HL-60 (cell line): ENCODE results near the gene CYP4V2.

Source experiments
- CTCF ChIP-seq: IDR thresholded peaks from one replicate; pipeline ENCODE4 v1.5.1; 2011; ENCODE audit warnings: low read length, control low read depth, inconsistent platforms; ENCODE audit not compliant: insufficient read depth
- TF ChIP-seq, protein P1 (sequence below): IDR thresholded peaks from 2 replicates; pipeline ENCODE4 v1.6.1; 2012; ENCODE audit warnings: low read depth; ENCODE audit not compliant: insufficient replicate concordance

GRCh38 chr4:186225848-186226247, 34.5 kb downstream of the CYP4V2 start:
- no peak for TF ChIP-seq CTCF
- TF ChIP-seq, protein P1, sequence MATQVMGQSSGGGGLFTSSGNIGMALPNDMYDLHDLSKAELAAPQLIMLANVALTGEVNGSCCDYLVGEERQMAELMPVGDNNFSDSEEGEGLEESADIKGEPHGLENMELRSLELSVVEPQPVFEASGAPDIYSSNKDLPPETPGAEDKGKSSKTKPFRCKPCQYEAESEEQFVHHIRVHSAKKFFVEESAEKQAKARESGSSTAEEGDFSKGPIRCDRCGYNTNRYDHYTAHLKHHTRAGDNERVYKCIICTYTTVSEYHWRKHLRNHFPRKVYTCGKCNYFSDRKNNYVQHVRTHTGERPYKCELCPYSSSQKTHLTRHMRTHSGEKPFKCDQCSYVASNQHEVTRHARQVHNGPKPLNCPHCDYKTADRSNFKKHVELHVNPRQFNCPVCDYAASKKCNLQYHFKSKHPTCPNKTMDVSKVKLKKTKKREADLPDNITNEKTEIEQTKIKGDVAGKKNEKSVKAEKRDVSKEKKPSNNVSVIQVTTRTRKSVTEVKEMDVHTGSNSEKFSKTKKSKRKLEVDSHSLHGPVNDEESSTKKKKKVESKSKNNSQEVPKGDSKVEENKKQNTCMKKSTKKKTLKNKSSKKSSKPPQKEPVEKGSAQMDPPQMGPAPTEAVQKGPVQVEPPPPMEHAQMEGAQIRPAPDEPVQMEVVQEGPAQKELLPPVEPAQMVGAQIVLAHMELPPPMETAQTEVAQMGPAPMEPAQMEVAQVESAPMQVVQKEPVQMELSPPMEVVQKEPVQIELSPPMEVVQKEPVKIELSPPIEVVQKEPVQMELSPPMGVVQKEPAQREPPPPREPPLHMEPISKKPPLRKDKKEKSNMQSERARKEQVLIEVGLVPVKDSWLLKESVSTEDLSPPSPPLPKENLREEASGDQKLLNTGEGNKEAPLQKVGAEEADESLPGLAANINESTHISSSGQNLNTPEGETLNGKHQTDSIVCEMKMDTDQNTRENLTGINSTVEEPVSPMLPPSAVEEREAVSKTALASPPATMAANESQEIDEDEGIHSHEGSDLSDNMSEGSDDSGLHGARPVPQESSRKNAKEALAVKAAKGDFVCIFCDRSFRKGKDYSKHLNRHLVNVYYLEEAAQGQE, result no peak
